Glutamatergic neuron (in vitro differentiated cells): ENCODE results near the gene UROS. TPM values are rescaled to one million over a fixed set of nuclear protein-coding genes. Genes with fewer than 3 reads are reported as not detected.

Experiments
- DNase-seq: peaks from one replicate; pipeline ENCODE4 v3.0.0; 2022
- H3K27ac Mint-ChIP-seq: one replicate; pipeline ENCODE4 v1.8.0; 2020; ENCODE audit warnings: mild to moderate bottlenecking, mixed read lengths, inconsistent platforms; ENCODE audit not compliant: unreplicated experiment
- H3K27me3 Mint-ChIP-seq: one replicate; pipeline ENCODE4 v1.8.0; 2020; ENCODE audit warnings: mild to moderate bottlenecking, moderate library complexity, mixed read lengths, inconsistent platforms; ENCODE audit not compliant: unreplicated experiment
- H3K36me3 Mint-ChIP-seq: one replicate; pipeline ENCODE4 v1.8.0; 2020; ENCODE audit warnings: mild to moderate bottlenecking, mixed read lengths, inconsistent platforms; ENCODE audit not compliant: unreplicated experiment
- H3K4me1 Mint-ChIP-seq: one replicate; pipeline ENCODE4 v1.8.0; 2020; ENCODE audit warnings: mild to moderate bottlenecking, low read depth, mixed read lengths, inconsistent platforms; ENCODE audit not compliant: unreplicated experiment
- H3K4me3 Mint-ChIP-seq: one replicate; pipeline ENCODE4 v1.8.0; 2020; ENCODE audit warnings: mild to moderate bottlenecking, mixed read lengths, inconsistent platforms; ENCODE audit not compliant: unreplicated experiment
- H3K9me3 Mint-ChIP-seq: one replicate; pipeline ENCODE4 v1.8.0; 2020; ENCODE audit warnings: mild to moderate bottlenecking, moderate library complexity, mixed read lengths, inconsistent platforms; ENCODE audit not compliant: unreplicated experiment
- CTCF ChIP-seq: fragments of 200-600 bp; sonication (generic); IDR thresholded peaks from one replicate; pipeline ENCODE4 v1.5.0; 2021; ENCODE audit not compliant: partially characterized antibody, unreplicated experiment
- total RNA-seq: library from RNA; stranded (reverse); fragmentation: NEBNext Ultra II Directional; extraction: Animal tissue kit (Norgen Biotek cat#: 25700); gene quantifications from one replicate; pipeline ENCODE4 v1.2.1, GENCODE V29; 2021; ENCODE audit not compliant: unreplicated experiment

Gene UROS
- total RNA-seq, 1 donor from 2014 or later: 48.0 TPM

DNA sequence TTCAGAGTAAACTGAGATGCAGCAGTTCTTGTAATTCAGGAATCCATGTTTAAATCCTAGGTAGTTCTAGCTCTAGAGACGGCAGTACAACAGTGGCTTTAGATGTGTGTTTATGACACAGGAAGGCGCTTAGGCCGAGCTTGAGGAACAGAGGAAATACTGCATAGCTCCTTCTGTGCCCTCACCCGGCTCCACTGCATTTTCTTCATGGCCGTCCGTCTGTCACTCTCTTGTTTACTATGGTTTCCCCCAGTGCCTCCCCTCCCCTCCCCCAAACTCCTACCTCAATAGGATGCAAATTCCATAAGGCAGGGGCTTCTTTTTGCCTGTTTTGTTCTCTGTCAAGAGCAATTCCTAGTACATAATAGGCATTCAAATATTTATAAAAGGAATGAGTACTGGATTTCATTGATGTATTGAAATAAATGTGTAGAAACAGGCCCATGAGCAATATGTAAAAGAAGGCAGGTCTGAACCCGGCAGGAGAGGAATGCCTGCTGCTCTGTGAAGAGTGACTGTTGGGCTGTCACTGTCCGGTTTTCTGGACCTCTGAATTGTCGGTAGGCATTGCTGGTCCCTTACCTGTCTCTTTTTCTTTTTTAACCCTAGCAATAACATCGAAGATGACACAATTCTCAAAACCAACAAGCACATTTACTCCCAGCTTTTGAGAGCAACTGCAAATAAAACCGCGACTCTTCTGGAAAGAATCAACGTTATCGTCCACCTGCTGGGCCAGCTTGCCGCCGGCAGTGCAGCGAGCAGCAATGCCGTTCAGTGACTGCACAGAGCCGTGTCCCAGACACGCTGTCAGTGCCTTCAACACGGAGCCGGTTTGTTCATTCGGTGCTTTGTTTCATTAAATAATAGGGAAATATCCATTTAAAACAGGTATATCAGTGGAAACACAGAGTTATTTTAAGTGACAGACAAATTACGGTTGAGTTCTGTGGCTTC is 60.1 kb downstream of the UROS start:
- TF ChIP-seq CTCF: no peak
- Mint-ChIP-seq H3K27me3 (peaks cover 2% of the 10 kb centered on the region), H3K4me1 (peaks cover 16% of the 10 kb centered on the region), H3K9me3 (peaks cover 2% of the 10 kb centered on the region), H3K27ac (peak overlapping the region; percentile 59), H3K36me3 (peaks cover 4% of the 10 kb centered on the region), H3K4me3 (no peak overlapping the region)
- no peak for DNase-seq

DNA sequence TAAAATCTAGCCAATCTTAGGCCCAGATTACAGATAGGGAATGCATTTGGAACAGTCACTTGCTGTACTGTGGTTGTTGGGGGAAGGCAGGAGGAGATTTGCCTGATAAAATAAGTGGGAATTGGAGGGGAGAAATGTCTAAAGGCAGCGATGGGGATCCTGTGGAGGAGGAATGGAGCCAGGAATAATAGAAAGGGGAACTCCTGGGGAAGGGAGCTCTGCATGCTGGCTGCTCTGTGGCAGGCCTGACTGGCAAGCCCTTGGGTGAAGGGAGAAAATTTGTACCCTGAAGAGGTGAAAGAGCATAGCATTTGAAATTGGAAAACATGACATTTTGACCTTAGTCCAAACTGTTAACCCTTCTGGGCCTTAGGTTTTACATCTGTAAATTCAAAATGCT is 61.1 kb downstream of the UROS start:
- Mint-ChIP-seq H3K9me3 (peaks cover 2% of the 10 kb centered on the region), H3K4me1 (peaks cover 26% of the 10 kb centered on the region), H3K4me3 (no peak overlapping the region), H3K27ac (peak overlapping the region; percentile 63), H3K36me3 (peaks cover 4% of the 10 kb centered on the region), H3K27me3 (peaks cover 2% of the 10 kb centered on the region)
- no peak for DNase-seq
- no peak for TF ChIP-seq CTCF

DNA sequence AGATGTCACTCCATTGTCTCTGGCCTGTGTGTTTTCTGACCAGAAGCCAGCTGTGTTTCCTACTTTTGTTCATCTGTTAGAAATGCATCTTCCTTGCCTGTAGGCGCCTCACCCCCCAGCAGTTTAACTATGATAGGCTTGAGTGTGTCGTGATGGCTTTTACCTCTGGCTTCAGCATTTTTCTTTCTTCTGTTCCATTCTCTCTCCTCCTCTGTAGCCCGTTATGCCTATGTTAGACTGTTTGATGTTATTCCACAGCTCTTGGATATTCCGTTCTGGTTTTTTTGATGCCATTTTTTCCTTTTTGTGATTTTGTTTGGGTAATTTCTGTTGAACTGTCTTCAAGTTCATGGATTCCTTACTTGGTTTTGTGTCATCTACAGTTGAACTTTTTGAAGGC is 65.3 kb downstream of the UROS start:
- no peaks in the 10 kb centered on the region for H3K36me3 Mint-ChIP-seq
- peak overlapping the region; percentile 36 for H3K27ac Mint-ChIP-seq
- peaks cover 4% of the 10 kb centered on the region for H3K9me3 Mint-ChIP-seq

DNA sequence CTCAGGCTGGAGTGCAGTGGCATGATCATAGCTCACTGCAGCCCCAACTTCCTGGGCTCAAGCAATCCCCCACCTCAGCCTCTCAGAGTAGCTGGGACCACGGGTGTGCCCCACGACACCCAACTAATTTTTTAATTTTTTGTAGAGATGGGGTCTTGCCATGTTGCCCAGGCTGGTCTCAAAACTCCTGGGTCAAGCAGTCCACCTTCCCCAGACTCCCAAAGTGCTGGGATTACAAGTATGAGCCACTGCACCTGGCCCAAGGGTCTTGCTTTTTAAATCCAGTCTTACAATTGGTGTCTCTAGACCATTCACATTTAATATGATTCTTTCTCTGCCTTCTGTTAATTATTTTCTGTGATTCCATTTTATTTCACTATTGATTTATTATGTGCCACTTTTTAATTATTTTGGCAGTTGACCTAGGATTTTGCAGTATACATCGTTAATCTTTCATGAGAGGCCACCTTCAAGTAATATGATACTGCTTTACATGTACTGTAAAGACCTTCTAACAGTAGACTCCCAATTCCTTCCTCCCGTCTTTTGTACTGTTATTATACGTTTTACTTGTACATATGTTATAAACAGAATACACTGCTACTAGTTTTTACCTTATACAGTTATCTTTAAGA is 66.1 kb downstream of the UROS start:
- Mint-ChIP-seq H3K4me1 (peaks cover 23% of the 10 kb centered on the region), H3K27ac (no peak overlapping the region), H3K27me3 (peaks cover 1% of the 10 kb centered on the region), H3K4me3 (no peak overlapping the region), H3K36me3 (no peaks in the 10 kb centered on the region), H3K9me3 (peaks cover 4% of the 10 kb centered on the region)
- no peak for TF ChIP-seq CTCF
- DNase-seq: no peak

More for the DNA sequence above, 65.3 kb downstream of the UROS start:
- Mint-ChIP-seq H3K27me3 (peaks cover 2% of the 10 kb centered on the region), H3K4me3 (no peak overlapping the region), H3K4me1 (peaks cover 26% of the 10 kb centered on the region)
- no peak for DNase-seq
- no peak for TF ChIP-seq CTCF

DNA sequence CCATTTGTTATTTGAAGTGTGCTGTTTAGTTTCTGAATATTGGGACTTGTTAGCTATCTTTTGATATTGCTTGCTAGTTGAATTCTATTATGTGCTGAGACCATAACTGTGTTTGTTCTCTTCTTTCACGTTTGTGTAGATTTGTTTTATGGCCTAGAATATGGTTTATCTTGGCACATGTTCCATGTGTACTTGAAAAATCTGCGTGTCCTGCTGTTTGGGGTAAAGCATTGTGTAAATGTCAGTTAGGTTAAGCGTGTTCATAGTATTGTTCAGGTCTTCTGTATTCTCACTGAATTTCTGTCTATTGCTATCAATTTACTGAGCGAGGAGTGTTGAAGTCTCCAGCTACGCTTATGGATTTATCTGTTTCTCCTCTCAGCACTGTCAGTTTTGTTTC is 66.9 kb downstream of the UROS start:
- no peak for DNase-seq

More for the DNA sequence above, 66.9 kb downstream of the UROS start:
- Mint-ChIP-seq H3K4me1 (peaks cover 15% of the 10 kb centered on the region), H3K9me3 (peaks cover 4% of the 10 kb centered on the region), H3K27ac (no peak overlapping the region), H3K27me3 (no peaks in the 10 kb centered on the region), H3K4me3 (no peak overlapping the region), H3K36me3 (no peaks in the 10 kb centered on the region)
- TF ChIP-seq CTCF: no peak
